Osteoblast (primary cell): ENCODE results near the gene TMEM250. TPM values are rescaled to one million over a fixed set of nuclear protein-coding genes. Genes with fewer than 3 reads are reported as not detected.

ENCODE experiments used
- DNase-seq: peaks from one replicate; pipeline ENCODE4 v3.0.0; 2011; ENCODE audit warnings: low spot score, mixed read lengths; ENCODE audit not compliant: insufficient read length; ENCODE audit errors: missing footprints
- H2AFZ ChIP-seq: 2 replicates; pipeline ENCODE4 v1.6.0; 2011; ENCODE audit warnings: mild to moderate bottlenecking, low read length
- H3K27ac ChIP-seq: 2 replicates; pipeline ENCODE4 v1.5.1; 2011; ENCODE audit warnings: mild to moderate bottlenecking, low read depth, low read length, moderate library complexity
- H3K27me3 ChIP-seq: 2 replicates; pipeline ENCODE4 v1.6.0; 2012; ENCODE audit warnings: mild to moderate bottlenecking, control low read depth, inconsistent platforms, low read length, moderate library complexity; ENCODE audit not compliant: insufficient read depth
- H3K36me3 ChIP-seq: 2 replicates; pipeline ENCODE4 v1.5.1; 2011; ENCODE audit warnings: mild to moderate bottlenecking, low read length, control low read depth, moderate library complexity; ENCODE audit not compliant: insufficient read depth
- H3K4me1 ChIP-seq: 2 replicates; pipeline ENCODE4 v1.5.1; 2011; ENCODE audit warnings: mild to moderate bottlenecking, low read length, control low read depth, moderate library complexity; ENCODE audit not compliant: insufficient read depth
- H3K4me2 ChIP-seq: 2 replicates; pipeline ENCODE4 v1.6.0; 2011; ENCODE audit warnings: mild to moderate bottlenecking, low read length; ENCODE audit not compliant: insufficient read depth
- H3K4me3 ChIP-seq: fragments of 200-600 bp; sonication (generic); 3 replicates; pipeline ENCODE4 v1.5.1; 2012; ENCODE audit warnings: mild to moderate bottlenecking, low read length, inconsistent platforms; ENCODE audit not compliant: insufficient read depth
- H3K79me2 ChIP-seq: 2 replicates; pipeline ENCODE4 v1.6.0; 2012; ENCODE audit warnings: mild to moderate bottlenecking, low read length, control low read depth, inconsistent platforms; ENCODE audit not compliant: insufficient read depth
- H3K9me3 ChIP-seq: 2 replicates; pipeline ENCODE4 v1.5.1; 2011; ENCODE audit warnings: low read depth, low read length, control low read depth
- H4K20me1 ChIP-seq: 2 replicates; pipeline ENCODE4 v1.6.0; 2012; ENCODE audit warnings: mild to moderate bottlenecking, low read length, control low read depth; ENCODE audit not compliant: insufficient read depth
- total RNA-seq: library from RNA; depleted of rRNA; stranded (reverse); fragments of >200 nt; gene quantifications from 2 replicates; pipeline ENCODE4 v1.2.3, GENCODE V29; 2012
- TF ChIP-seq, protein P1 (sequence below): IDR thresholded peaks from 2 replicates; pipeline ENCODE4 v1.5.1; 2011; ENCODE audit warnings: mild to moderate bottlenecking, low read depth, low read length, moderate library complexity; ENCODE audit errors: extremely low read depth

The TMEM250 gene
- total RNA-seq, 1 donor: 65.5 TPM

DNA sequence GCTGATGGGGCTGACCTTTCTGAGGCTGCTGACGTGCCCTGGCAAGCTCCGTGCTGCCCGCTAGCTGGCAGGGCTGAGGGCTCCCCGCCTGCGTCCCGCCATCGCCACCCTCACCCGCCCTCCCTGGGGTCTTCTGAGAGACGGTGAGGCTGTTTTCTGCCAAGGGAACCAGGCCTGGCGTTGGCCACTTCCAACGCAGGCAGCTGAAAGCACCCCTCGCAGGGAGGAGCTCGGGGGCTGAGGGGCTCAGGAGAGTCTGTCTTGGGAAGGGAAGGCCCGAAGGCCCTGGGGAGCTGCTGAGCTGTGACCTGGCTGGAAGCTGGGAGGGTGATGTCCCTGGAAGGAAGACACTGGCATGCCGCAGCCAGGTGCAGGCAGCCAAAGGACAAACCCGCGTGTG lies 9.8 kb upstream of the TMEM250 start:
- peaks cover 62% of the 10 kb centered on the region for H3K27me3 ChIP-seq
- no peaks in the 10 kb centered on the region for H3K9me3 ChIP-seq
- DNase-seq: no peak
- no peak overlapping the region for H2AFZ ChIP-seq
- no peaks in the 10 kb centered on the region for H4K20me1 ChIP-seq
- no peak overlapping the region for H3K4me2 ChIP-seq
- no peaks in the 10 kb centered on the region for H3K4me1 ChIP-seq
- no peaks in the 10 kb centered on the region for H3K36me3 ChIP-seq
- TF ChIP-seq, protein P1, sequence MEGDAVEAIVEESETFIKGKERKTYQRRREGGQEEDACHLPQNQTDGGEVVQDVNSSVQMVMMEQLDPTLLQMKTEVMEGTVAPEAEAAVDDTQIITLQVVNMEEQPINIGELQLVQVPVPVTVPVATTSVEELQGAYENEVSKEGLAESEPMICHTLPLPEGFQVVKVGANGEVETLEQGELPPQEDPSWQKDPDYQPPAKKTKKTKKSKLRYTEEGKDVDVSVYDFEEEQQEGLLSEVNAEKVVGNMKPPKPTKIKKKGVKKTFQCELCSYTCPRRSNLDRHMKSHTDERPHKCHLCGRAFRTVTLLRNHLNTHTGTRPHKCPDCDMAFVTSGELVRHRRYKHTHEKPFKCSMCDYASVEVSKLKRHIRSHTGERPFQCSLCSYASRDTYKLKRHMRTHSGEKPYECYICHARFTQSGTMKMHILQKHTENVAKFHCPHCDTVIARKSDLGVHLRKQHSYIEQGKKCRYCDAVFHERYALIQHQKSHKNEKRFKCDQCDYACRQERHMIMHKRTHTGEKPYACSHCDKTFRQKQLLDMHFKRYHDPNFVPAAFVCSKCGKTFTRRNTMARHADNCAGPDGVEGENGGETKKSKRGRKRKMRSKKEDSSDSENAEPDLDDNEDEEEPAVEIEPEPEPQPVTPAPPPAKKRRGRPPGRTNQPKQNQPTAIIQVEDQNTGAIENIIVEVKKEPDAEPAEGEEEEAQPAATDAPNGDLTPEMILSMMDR: no peak
- H3K4me3 ChIP-seq: no peak overlapping the region
- no peak overlapping the region for H3K27ac ChIP-seq
- no peaks in the 10 kb centered on the region for H3K79me2 ChIP-seq

DNA sequence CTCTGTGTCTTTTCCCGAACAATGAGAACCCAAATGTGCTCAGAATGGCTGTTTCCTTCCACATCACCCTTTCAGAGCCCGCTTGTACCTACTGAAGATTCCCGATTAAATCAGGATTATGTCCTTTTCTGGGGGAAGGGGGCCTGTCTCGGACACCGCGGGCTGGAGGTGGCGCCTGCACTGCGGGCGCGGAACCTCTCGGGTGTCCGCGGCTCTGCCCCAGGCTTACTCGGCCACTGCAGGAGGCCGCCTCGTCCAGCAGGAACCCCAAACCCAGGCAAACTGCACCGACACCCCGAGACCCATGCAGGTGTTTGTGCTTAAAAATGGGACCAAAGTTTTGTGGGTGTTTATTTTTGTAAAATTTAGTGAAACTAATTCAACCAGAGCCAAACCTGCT lies 8.6 kb upstream of the TMEM250 start:
- H3K4me2 ChIP-seq: no peak overlapping the region
- DNase-seq: no peak
- no peaks in the 10 kb centered on the region for H3K9me3 ChIP-seq
- no peaks in the 10 kb centered on the region for H4K20me1 ChIP-seq
- H3K36me3 ChIP-seq: no peaks in the 10 kb centered on the region
- no peak overlapping the region for H2AFZ ChIP-seq
- TF ChIP-seq, protein P1: no peak
- H3K4me3 ChIP-seq: no peak overlapping the region
- H3K27ac ChIP-seq: no peak overlapping the region
- H3K79me2 ChIP-seq: no peaks in the 10 kb centered on the region
- H3K27me3 ChIP-seq: peaks cover 54% of the 10 kb centered on the region
- peaks cover 3% of the 10 kb centered on the region for H3K4me1 ChIP-seq

DNA sequence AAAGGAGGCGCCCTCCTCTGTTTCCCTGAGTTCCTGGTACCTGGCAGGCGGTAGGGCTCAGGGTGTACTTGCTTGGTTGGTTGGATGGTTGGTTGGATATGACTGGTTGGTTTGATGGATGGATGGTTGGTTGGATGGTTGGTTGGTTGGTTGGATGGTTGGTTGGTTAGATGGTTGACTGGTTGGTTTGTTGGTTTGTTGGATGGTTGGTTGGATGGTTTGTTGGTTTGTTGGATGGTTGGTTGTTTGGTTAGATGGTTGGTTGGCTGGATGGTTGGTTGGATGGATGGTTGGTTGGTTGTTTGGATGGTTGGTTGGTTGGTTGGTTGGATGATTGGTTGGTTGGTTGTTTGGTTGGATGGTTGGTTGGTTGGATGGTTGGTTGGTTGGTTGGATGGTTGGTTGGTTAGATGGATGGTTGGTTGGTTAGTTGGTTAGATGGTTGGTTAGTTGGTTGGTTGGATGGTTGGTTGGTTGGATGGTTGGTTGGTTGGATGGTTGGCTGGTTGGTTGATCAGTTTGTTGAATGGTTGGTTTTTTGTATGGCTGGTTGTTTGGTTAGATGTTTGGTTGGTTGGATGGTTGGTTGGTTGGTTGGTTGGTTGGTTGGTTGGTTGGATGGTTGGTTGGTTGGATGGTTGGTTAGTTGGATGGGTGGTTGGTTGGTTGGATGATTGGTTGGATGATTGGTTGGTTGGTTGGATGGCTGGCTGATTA lies 6.5 kb upstream of the TMEM250 start:
- DNase-seq: no peak
- no peak overlapping the region for H3K4me2 ChIP-seq
- peaks cover 36% of the 10 kb centered on the region for H3K27me3 ChIP-seq
- no peaks in the 10 kb centered on the region for H4K20me1 ChIP-seq
- TF ChIP-seq, protein P1: no peak
- H3K36me3 ChIP-seq: no peaks in the 10 kb centered on the region
- H3K4me3 ChIP-seq: no peak overlapping the region
- H3K79me2 ChIP-seq: no peaks in the 10 kb centered on the region
- H3K9me3 ChIP-seq: no peaks in the 10 kb centered on the region
- H3K27ac ChIP-seq: no peak overlapping the region
- no peak overlapping the region for H2AFZ ChIP-seq
- peaks cover 3% of the 10 kb centered on the region for H3K4me1 ChIP-seq

DNA sequence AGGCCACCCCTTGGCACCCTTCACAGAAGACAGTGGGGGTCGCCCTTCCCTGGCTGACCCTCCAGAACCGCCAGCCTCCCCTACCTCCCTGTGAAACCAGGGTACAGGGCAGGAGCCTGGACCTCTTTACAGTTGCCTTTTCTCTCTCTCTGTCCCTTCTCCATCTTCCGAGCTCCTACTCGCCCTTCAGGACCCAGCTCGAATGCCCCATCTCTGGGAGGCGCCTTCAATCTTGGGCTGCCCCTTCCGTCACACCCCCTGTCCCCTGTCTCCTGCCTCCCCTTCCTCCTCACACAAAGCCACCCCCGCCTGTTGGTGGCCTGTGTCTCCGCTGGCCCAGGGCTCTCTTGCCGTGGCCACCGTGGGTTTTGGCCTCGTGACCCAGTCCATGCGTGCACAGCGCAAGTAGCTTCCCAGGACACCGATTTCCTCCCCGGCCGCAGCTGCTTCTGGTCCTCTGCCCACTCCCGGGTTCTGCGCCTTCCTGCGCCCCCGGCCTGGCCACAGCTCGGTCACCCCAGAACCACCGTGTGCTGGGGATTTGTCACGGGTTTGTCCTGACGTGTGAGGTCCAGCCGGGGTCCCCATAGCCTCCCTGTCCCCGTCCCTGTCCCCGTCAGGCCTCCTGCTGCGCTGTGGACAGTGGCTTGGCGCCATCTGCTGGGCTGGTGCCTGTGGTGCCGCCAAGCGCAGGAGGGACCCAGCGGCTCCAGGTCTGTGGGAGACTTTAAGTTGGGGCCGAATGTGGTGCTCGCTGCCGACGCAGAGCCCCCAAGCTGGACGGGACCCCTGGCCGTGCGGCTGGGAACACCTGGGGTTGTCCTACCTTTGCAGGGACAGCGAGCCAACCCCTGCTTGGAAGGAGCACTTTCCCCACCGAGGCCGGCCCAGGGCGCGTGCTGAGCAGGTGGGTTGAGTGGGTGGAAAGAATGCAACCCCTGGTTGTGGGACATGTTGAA lies 4.0 kb upstream of the TMEM250 start:
- Histone ChIP-seq H3K9me3 (no peaks in the 10 kb centered on the region), H3K36me3 (no peaks in the 10 kb centered on the region), H3K27me3 (peaks cover 16% of the 10 kb centered on the region), H4K20me1 (no peaks in the 10 kb centered on the region), H3K4me3 (peak overlapping the region; percentile 66), H3K4me1 (peaks cover 10% of the 10 kb centered on the region), H2AFZ (peak overlapping the region; percentile 71), H3K4me2 (peak overlapping the region; percentile 82), H3K27ac (no peak overlapping the region), H3K79me2 (peaks cover 19% of the 10 kb centered on the region)
- TF ChIP-seq, protein P1: peak; percentile 94
- DNase-seq: peak; percentile 99
